HepG2 (cell line): ENCODE data around the gene MAB21L4. TPM values are rescaled to one million over a fixed set of nuclear protein-coding genes. Genes with fewer than 3 reads are reported as not detected.
A peak's percentile ranks its signal among the peaks of the same experiment; 100 is the strongest.

Experiments used
- ATAC-seq: fragments of 200-7000 bp; cut with Tn5 transposase; 3 replicates; pipeline ENCODE4 v1.9.1; 2020; ENCODE audit warnings: mild to moderate bottlenecking, moderate library complexity
- BruUV-seq: library from RNA; stranded (reverse); fragments of 400-500 nt; replicated peaks from 2 replicates; lab custom pipeline; 2021; lab: Mats Ljungman, UMichigan
- CTCF ChIA-PET: fragments of 300-600 bp; formaldehyde crosslinking; extraction: SDS; loops from one replicate; lab custom pipeline; 2021; ENCODE audit warnings: low total read pairs, inconsistent platforms, low intra/inter-chr PET ratio; lab: Yijun Ruan, JAX
- POLR2A ChIA-PET: fragments of 350-600 bp; sonication (Branson Sonifier 250); formaldehyde crosslinking; loops from one replicate; lab custom pipeline; 2020; ENCODE audit warnings: antibody characterized with exemption, inconsistent platforms; lab: Yijun Ruan, JAX
- DNase-seq: peaks from one replicate; pipeline ENCODE4 v3.0.0-alpha.2; 2015; ENCODE audit warnings: low spot score
- FAIRE-seq: peaks from 3 replicates; lab custom pipeline; 2011; peaks lifted over from hg19 to GRCh38; lab: Jason Lieb, UNC
- H2AFZ ChIP-seq: one replicate; pipeline ENCODE4 v1.6.1; 2011; ENCODE audit warnings: low read length, inconsistent platforms
- H3K27ac ChIP-seq: fragments of 300-600 bp; 3 replicates; pipeline ENCODE4 v1.8.0; 2011; ENCODE audit warnings: mixed run types, mild to moderate bottlenecking, mixed read lengths, low read length, inconsistent platforms; ENCODE audit not compliant: insufficient read depth; ENCODE audit errors: extremely low read length
- H3K27me3 ChIP-seq, 2 experiments: fragments of 200-600 bp in 1 of 2; 2 replicates in 1 of 2; 3 replicates in 1 of 2; pipeline versions ENCODE4 v1.6.0 to v1.8.0; 2011; ENCODE audit warnings: low read length in 2 of 2, mild to moderate bottlenecking in 2 of 2, moderate library complexity in 2 of 2, inconsistent platforms in 1 of 2; ENCODE audit not compliant: insufficient read depth in 2 of 2, control insufficient read depth in 1 of 2
- H3K36me3 ChIP-seq, 2 experiments: fragments of 200-600 bp in 1 of 2; replicated peaks in 1 of 2; 2 replicates in 1 of 2; 3 replicates in 1 of 2; pipeline versions ENCODE4 v1.5.1 to v1.8.0; 2011; ENCODE audit warnings: low read length in 2 of 2, inconsistent platforms in 1 of 2; ENCODE audit not compliant: insufficient read depth in 2 of 2, control insufficient read depth in 1 of 2
- H3K4me1 ChIP-seq: 2 replicates; pipeline ENCODE4 v1.5.1; 2012; ENCODE audit warnings: low read length, inconsistent platforms; ENCODE audit not compliant: insufficient read depth
- H3K4me2 ChIP-seq: 2 replicates; pipeline ENCODE4 v1.6.0; 2011; ENCODE audit warnings: low read depth, low read length, inconsistent platforms
- H3K4me3 ChIP-seq, 3 experiments: fragments of 200-600 bp in 1 of 3; sonication (generic), shearing (Covaris generic) in 1 of 3; replicated peaks in 1 of 3; 2 replicates each; pipeline ENCODE4 v1.5.1; 2011 to 2016; ENCODE audit warnings: low read length in 3 of 3, inconsistent platforms in 2 of 3, low read depth in 2 of 3, mild to moderate bottlenecking in 2 of 3, control low read depth in 1 of 3, mixed read lengths in 1 of 3; ENCODE audit not compliant: insufficient read depth in 1 of 3
- H3K79me2 ChIP-seq: one replicate; pipeline ENCODE4 v1.6.1; 2011; ENCODE audit warnings: low read length, inconsistent platforms; ENCODE audit not compliant: insufficient read depth
- H3K9ac ChIP-seq: 2 replicates; pipeline ENCODE4 v1.6.0; 2011; ENCODE audit warnings: mild to moderate bottlenecking, low read depth, low read length, inconsistent platforms; ENCODE audit not compliant: insufficient read depth
- H3K9me3 ChIP-seq: 2 replicates; pipeline ENCODE4 v1.5.1; 2012; ENCODE audit warnings: mild to moderate bottlenecking, low read length
- H4K20me1 ChIP-seq: 2 replicates; pipeline ENCODE4 v1.6.0; 2011; ENCODE audit warnings: inconsistent platforms, mild to moderate bottlenecking, low read length, moderate library complexity; ENCODE audit not compliant: insufficient read depth
- GLI4 ChIP-seq: sonication (generic); formaldehyde crosslinking; IDR thresholded peaks from 2 replicates; pipeline ENCODE4 v1.5.1; 2020; ENCODE audit warnings: missing genetic modification reagents, mild to moderate bottlenecking, moderate library complexity, borderline replicate concordance
- KDM4B ChIP-seq: sonication (generic); formaldehyde crosslinking; IDR thresholded peaks from 2 replicates; pipeline ENCODE4 v1.4.0; 2020; ENCODE audit warnings: missing genetic modification reagents
- KMT2B ChIP-seq: IDR thresholded peaks from 2 replicates; pipeline ENCODE4 v1.6.1; 2016; ENCODE audit warnings: missing genetic modification reagents, missing compliant biosample characterization
- MAF1 ChIP-seq: sonication (generic); formaldehyde crosslinking; IDR thresholded peaks from 2 replicates; pipeline ENCODE4 v1.5.0; 2020; ENCODE audit warnings: missing genetic modification reagents, borderline replicate concordance
- NFRKB ChIP-seq: fragments of 450-650 bp; IDR thresholded peaks from 2 replicates; pipeline ENCODE4 v1.6.1; 2017
- NPAS2 ChIP-seq: sonication (generic); formaldehyde crosslinking; IDR thresholded peaks from 2 replicates; pipeline ENCODE4 v1.8.0; 2022; ENCODE audit warnings: mild to moderate bottlenecking, missing genetic modification reagents, borderline replicate concordance
- REPIN1 ChIP-seq: sonication (generic); formaldehyde crosslinking; IDR thresholded peaks from 2 replicates; pipeline ENCODE4 v1.8.0; 2022; ENCODE audit warnings: missing genetic modification reagents, low read depth, mild to moderate bottlenecking, borderline replicate concordance
- TBP ChIP-seq: sonication (generic); formaldehyde crosslinking; IDR thresholded peaks from 2 replicates; pipeline ENCODE4 v1.5.0; 2020; ENCODE audit warnings: missing genetic modification reagents
- ZBTB37 ChIP-seq: sonication (generic); formaldehyde crosslinking; IDR thresholded peaks from 2 replicates; pipeline ENCODE4 v1.4.0; 2020; ENCODE audit warnings: mild to moderate bottlenecking, missing genetic modification reagents
- ZNF580 ChIP-seq: IDR thresholded peaks from 2 replicates; pipeline ENCODE4 v1.6.1; 2016; ENCODE audit warnings: low read depth, borderline replicate concordance
- ZNF784 ChIP-seq: sonication (generic); formaldehyde crosslinking; IDR thresholded peaks from 2 replicates; pipeline ENCODE4 v1.5.1; 2020; ENCODE audit warnings: missing genetic modification reagents, mild to moderate bottlenecking, borderline replicate concordance
- ZNF839 ChIP-seq: sonication (generic); formaldehyde crosslinking; IDR thresholded peaks from 2 replicates; pipeline ENCODE4 v1.4.0; 2020; ENCODE audit warnings: missing genetic modification reagents, mild to moderate bottlenecking, borderline replicate concordance
- whole genome bisulfite sequencing: methylation state at CpG from one replicate; pipeline ENCODE4 v1.1.6; 2017; ENCODE audit warnings: low lambda C conversion rate; 5-methylcytosine and 5-hydroxymethylcytosine counted together
- in situ Hi-C: cut with HindIII; loops from 2 replicates; pipeline ENCODE4 v1.10.0; 2017; ENCODE audit warnings: low pct_unique_long_range_greater_than_20kb; ENCODE audit not compliant: extremely low pct_ligation_motif_present
- intact Hi-C: fragments of 100-400 bp; cut with micrococcal nuclease; formaldehyde crosslinking; loops from one replicate; pipeline ENCODE4 v1.10.0; 2022; ENCODE audit not compliant: unreplicated experiment
- polyA plus RNA-seq, 8 experiments: library from polyadenylated mRNA; depleted of rRNA in 3 of 8; stranded (reverse) in 7 of 8; unstranded in 1 of 8; fragments of >200 nt; fragmentation: Illumina TruSeq in 4 of 8; extraction: Trizol in 4 of 8; gene quantifications; 2 replicates each; pipeline versions ENCODE4 v1.2.1 to v1.2.3, GENCODE V29; 2011 to 2016; ENCODE audit warnings: low read depth in 4 of 8, missing spikeins in 1 of 8, mixed read lengths in 1 of 8; ENCODE audit not compliant: insufficient read depth in 1 of 8
- total RNA-seq, 5 experiments: library from RNA; depleted of rRNA; stranded (reverse); fragments of >200 nt; fragmentation: Illumina TruSeq; extraction: Trizol; gene quantifications; 2 replicates each; pipeline ENCODE4 v1.2.3, GENCODE V29; 2016; ENCODE audit warnings: low read depth in 1 of 5

Gene MAB21L4
- total and polyA plus RNA-seq, 2 of the 13 experiments (the other 11 are each of a cell fraction or from before 2014, with no cell fraction given), result 3.0 to 14.0 TPM

GRCh38 chr2:240858321-240858720 lies 37.6 kb downstream of the MAB21L4 start:
- ATAC-seq (no peak), DNase-seq (no peak), FAIRE-seq (no peak)
- H3K27me3 ChIP-seq, result peaks cover 0 to 9% of the 10 kb centered on the region in 2 experiments; a peak in 1 of 5 replicates
- H2AFZ ChIP-seq, result no peak overlapping the region
- H3K4me3 ChIP-seq, result no peak overlapping the region
- no peaks in the 10 kb centered on the region for H3K9me3 ChIP-seq
- peak overlapping the region; percentile 88 for H3K27ac ChIP-seq
- no TSS peak for BruUV-seq
- in situ Hi-C loops (loop anchor here (5.0 to 25.0 kb wide), 2 partner anchors 44 to 779 kb away; partner anchors contain the start of genes ATG4B and THAP4), intact Hi-C loops (loop anchor here (10.0 kb wide), 1 partner anchor 366 kb away; no protein-coding TSS in a partner anchor)
- no peaks in the 10 kb centered on the region for H3K36me3 ChIP-seq
- no peaks in the 10 kb centered on the region for H4K20me1 ChIP-seq
- no peak for TF ChIP-seq KMT2B (CRISPR knock-in tag)
- 0 out of 2 replicates have a peak, but pooled peaks have one; percentile 3 for TF ChIP-seq ZNF839
- peak overlapping the region; percentile 90; the same call in 1 of the 2 replicates for H3K4me2 ChIP-seq
- peaks cover 59% of the 10 kb centered on the region for H3K4me1 ChIP-seq
- CTCF ChIA-PET, result interaction anchor here (2.8 kb wide), 1 partner anchor 56 kb away, joined by 25 read pairs; no protein-coding TSS in a partner anchor
- 89% methylated on average over 13 of the region's 13 CpGs for WGBS
- POLR2A ChIA-PET, result interaction anchor here (1.3 to 3.0 kb wide), 10 partner anchors 8 to 366 kb away, joined by 4 to 83 read pairs (median 13); partner anchors contain the start of genes AGXT and MAB21L4
- H3K79me2 ChIP-seq, result no peaks in the 10 kb centered on the region
- peak overlapping the region; percentile 62; the same call in 1 of the 2 replicates for H3K9ac ChIP-seq

GRCh38 chr2:240857039-240858008 lies 38.6 kb downstream of the MAB21L4 start:
- 8% methylated on average over 12 of the region's 21 CpGs for WGBS
- intact Hi-C loops (loop anchor here (1.0 to 10.0 kb wide), 4 partner anchors 17 to 367 kb away; no protein-coding TSS in a partner anchor), in situ Hi-C loops (loop anchor here (5.0 to 25.0 kb wide), 2 partner anchors 45 to 780 kb away; partner anchors contain the start of genes ATG4B and THAP4)
- peak overlapping the region; percentile 62 for H3K9ac ChIP-seq
- BruUV-seq, result TSS peak; percentile 98
- H3K27me3 ChIP-seq, result peaks cover 3 to 14% of the 10 kb centered on the region in 2 experiments; a peak in 2 of 5 replicates
- H2AFZ ChIP-seq, result no peak overlapping the region
- POLR2A ChIA-PET, result interaction anchor here (0.8 to 3.0 kb wide), 22 partner anchors 9 to 457 kb away, joined by 3 to 83 read pairs (median 5); partner anchors contain the start of genes AGXT, MAB21L4, MTERF4 and PASK
- peak overlapping the region; percentile 88 for H3K27ac ChIP-seq
- CTCF ChIA-PET, result interaction anchor here (1.0 to 2.8 kb wide), 5 partner anchors 17 to 133 kb away, joined by 3 to 25 read pairs (median 11); no protein-coding TSS in a partner anchor
- peak; percentile 90 for ATAC-seq
- H3K4me2 ChIP-seq, result peak overlapping the region; percentile 90
- H3K9me3 ChIP-seq, result no peaks in the 10 kb centered on the region
- H3K79me2 ChIP-seq, result no peaks in the 10 kb centered on the region
- H3K4me1 ChIP-seq, result peaks cover 49% of the 10 kb centered on the region
- DNase-seq, result peak; percentile 94
- H4K20me1 ChIP-seq, result no peaks in the 10 kb centered on the region
- H3K4me3 ChIP-seq, result peak overlapping the region; percentile 9 to 63 (median 14); a peak in 3 of 6 replicates
- no peaks in the 10 kb centered on the region for H3K36me3 ChIP-seq
- peak; percentile 100 for FAIRE-seq
- TF ChIP-seq KDM4B, result peak; percentile 88; the same call in 1 of the 2 replicates
- TF ChIP-seq ZBTB37 (CRISPR knock-in tag), result peak; percentile 92
- peak; percentile 89; the same call in 1 of the 2 replicates for TF ChIP-seq GLI4
- TF ChIP-seq REPIN1, result peak; percentile 94
- TF ChIP-seq NFRKB, result no peak
- no peak for TF ChIP-seq NPAS2 (CRISPR knock-in tag)
- peak; percentile 66; the same call in 1 of the 2 replicates for TF ChIP-seq ZNF784 (CRISPR knock-in tag)
- TF ChIP-seq MAF1 (CRISPR knock-in tag), result 0 out of 2 replicates have a peak, but pooled peaks have one; percentile 83
- TF ChIP-seq ZNF580 (CRISPR knock-in tag), result peak; percentile 99; the same call in 1 of the 2 replicates
- TF ChIP-seq TBP (CRISPR knock-in tag), result no peak
